OCI-LY7 (cell line): Measurements from ENCODE around the gene SLC25A26. TPM values are rescaled to one million over a fixed set of nuclear protein-coding genes. Genes with fewer than 3 reads are reported as not detected.

ENCODE experiments used
- BruUV-seq: library from RNA; stranded (reverse); fragments of 400-500 nt; replicated peaks from 2 replicates; lab custom pipeline; 2021; lab: Mats Ljungman, UMichigan
- CTCF ChIA-PET: fragments of 300-600 bp; sonication (Branson Sonifier 250); formaldehyde crosslinking; loops from one replicate; lab custom pipeline; 2022; ENCODE audit warnings: antibody characterized with exemption; ENCODE audit not compliant: unreplicated experiment; lab: Charles Lee
- POLR2A ChIA-PET: fragments of 300-600 bp; sonication (Branson Sonifier 250); formaldehyde crosslinking; loops from one replicate; lab custom pipeline; 2022; ENCODE audit warnings: antibody characterized with exemption; lab: Charles Lee
- DNase-seq: peaks from one replicate; pipeline ENCODE4 v3.0.0-alpha.2; 2015; ENCODE audit warnings: low spot score
- H2AFZ ChIP-seq: fragments of 200-600 bp; sonication (generic), shearing (Covaris generic); 2 replicates; pipeline ENCODE4 v1.6.1; 2014; ENCODE audit warnings: mild to moderate bottlenecking, antibody characterized with exemption, low read length, moderate library complexity
- H3K27ac ChIP-seq: fragments of 200-600 bp; sonication (generic); 2 replicates; pipeline ENCODE4 v1.5.1; 2014; ENCODE audit warnings: mixed run types, low read depth, mild to moderate bottlenecking, moderate library complexity, low read length, inconsistent platforms; ENCODE audit not compliant: poor library complexity, severe bottlenecking
- H3K36me3 ChIP-seq: fragments of 200-600 bp; sonication (generic); 2 replicates; pipeline ENCODE4 v1.6.1; 2014; ENCODE audit warnings: mild to moderate bottlenecking, antibody characterized with exemption, low read length, moderate library complexity, mixed read lengths; ENCODE audit not compliant: insufficient read depth
- H3K4me1 ChIP-seq: fragments of 200-600 bp; sonication (generic); 2 replicates; pipeline ENCODE4 v1.5.1; 2014; ENCODE audit warnings: mild to moderate bottlenecking, low read length; ENCODE audit not compliant: insufficient read depth, poor library complexity, severe bottlenecking
- H3K4me2 ChIP-seq: fragments of 200-600 bp; sonication (generic); 2 replicates; pipeline ENCODE4 v1.6.1; 2014; ENCODE audit warnings: mild to moderate bottlenecking, low read length
- H3K4me3 ChIP-seq: fragments of 200-600 bp; sonication (generic); 2 replicates; pipeline ENCODE4 v1.5.1; 2014; ENCODE audit warnings: mild to moderate bottlenecking, low read depth, low read length; ENCODE audit not compliant: poor library complexity, severe bottlenecking
- H3K79me2 ChIP-seq: fragments of 200-600 bp; sonication (generic); 2 replicates; pipeline ENCODE4 v1.6.1; 2016; ENCODE audit warnings: low read depth, mild to moderate bottlenecking, low read length, moderate library complexity, mixed read lengths; ENCODE audit not compliant: insufficient read depth
- H3K9me2 ChIP-seq: fragments of 200-600 bp; sonication (generic); 2 replicates; pipeline ENCODE4 v1.6.1; 2016; ENCODE audit warnings: mild to moderate bottlenecking, low read length, mixed read lengths; ENCODE audit not compliant: insufficient read depth
- H3K9me3 ChIP-seq: fragments of 200-600 bp; sonication (generic); 2 replicates; pipeline ENCODE4 v1.6.1; 2014; ENCODE audit warnings: mild to moderate bottlenecking, mixed run types, low read length, mixed read lengths
- H4K20me1 ChIP-seq: fragments of 200-600 bp; sonication (generic); 2 replicates; pipeline ENCODE4 v1.6.1; 2014; ENCODE audit warnings: mild to moderate bottlenecking, antibody characterized with exemption, low read length, moderate library complexity, mixed read lengths; ENCODE audit not compliant: insufficient read depth
- CTCF ChIP-seq: fragments of 200-600 bp; sonication (generic); conservative IDR thresholded peaks from 2 replicates; pipeline ENCODE4 v1.5.1; 2014; ENCODE audit warnings: mild to moderate bottlenecking, antibody characterized with exemption, low read length, moderate library complexity, mixed read lengths
- EZH2phosphoT487 ChIP-seq: fragments of 200-600 bp; sonication (generic); IDR thresholded peaks from 2 replicates; pipeline ENCODE4 v1.6.1; 2018; ENCODE audit warnings: low read depth, borderline replicate concordance, mild to moderate bottlenecking, mixed run types, antibody characterized with exemption, low read length, moderate library complexity, mixed read lengths
- intact Hi-C: fragments of 100-400 bp; cut with micrococcal nuclease; formaldehyde crosslinking; loops from one replicate; pipeline ENCODE4 v1.10.0; 2022; ENCODE audit not compliant: unreplicated experiment
- total RNA-seq, 2 experiments: library from RNA; depleted of rRNA in 1 of 2; stranded (reverse); fragments of >200 nt in 1 of 2; shearing (Covaris generic) in 1 of 2; gene quantifications; 2 replicates each; pipeline ENCODE4 v1.2.3, GENCODE V29; 2014 to 2022

The SLC25A26 gene
- total RNA-seq, 2 experiments from 2014 or later, result 9.8 to 14.2 TPM

- H3K4me3 ChIP-seq, result no peak overlapping the region
- peaks cover 6% of the 10 kb centered on the region; the same call in 1 of the 2 replicates for H3K79me2 ChIP-seq
- POLR2A ChIA-PET, result interaction anchor here (0.8 kb wide), 1 partner anchor 12 kb away, joined by 3 read pairs; no protein-coding TSS in a partner anchor
- no peaks in the 10 kb centered on the region for H3K9me2 ChIP-seq
- no TSS peak for BruUV-seq
- no peaks in the 10 kb centered on the region for H3K9me3 ChIP-seq
- H4K20me1 ChIP-seq, result no peaks in the 10 kb centered on the region
- intact Hi-C loops, result no loop called here
- peaks cover 5% of the 10 kb centered on the region for H3K4me1 ChIP-seq
- CTCF ChIA-PET, result no interaction called here
- H3K27ac ChIP-seq, result no peak overlapping the region
- DNase-seq, result no peak
- H3K4me2 ChIP-seq, result no peak overlapping the region
- TF ChIP-seq EZH2phosphoT487, result no peak
- no peak for TF ChIP-seq CTCF
- H2AFZ ChIP-seq, result no peak overlapping the region
- peaks cover 100% of the 10 kb centered on the region for H3K36me3 ChIP-seq
These were observed 161.3 kb downstream of the SLC25A26 start for GRCh38 chr3:66382142-66382541.

- peaks cover 99% of the 10 kb centered on the region for H3K36me3 ChIP-seq
- H4K20me1 ChIP-seq, result no peaks in the 10 kb centered on the region
- H3K4me3 ChIP-seq, result no peak overlapping the region
- H3K9me2 ChIP-seq, result no peaks in the 10 kb centered on the region
- ChIA-PET CTCF (no interaction called here), POLR2A (interaction anchor here (0.6 kb wide), 2 partner anchors 215 to 441 kb away, joined by 3 read pairs; no protein-coding TSS in a partner anchor)
- H3K79me2 ChIP-seq, result peaks cover 12% of the 10 kb centered on the region; the same call in 1 of the 2 replicates
- H3K4me1 ChIP-seq, result peaks cover 8% of the 10 kb centered on the region
- intact Hi-C loops, result no loop called here
- no peak overlapping the region for H3K4me2 ChIP-seq
- H2AFZ ChIP-seq, result no peak overlapping the region
- DNase-seq, result no peak
- BruUV-seq, result no TSS peak
- no peak overlapping the region for H3K27ac ChIP-seq
- H3K9me3 ChIP-seq, result no peaks in the 10 kb centered on the region
- TF ChIP-seq EZH2phosphoT487 (no peak), CTCF (no peak)
These were observed 162.2 kb downstream of the SLC25A26 start for GRCh38 chr3:66383023-66383422.
